Effector CD4-positive, alpha-beta T cell (primary cell): Measurements from ENCODE around the gene SLC4A4.

ENCODE experiments used
- DNase-seq: peaks from one replicate; pipeline ENCODE4 v3.0.0-alpha.2; 2020
- total RNA-seq: gene quantifications from one replicate; lab custom pipeline; 2026; lab: John Stamatoyannopoulos, UW

Gene SLC4A4
- total RNA-seq, result 1.1 reads per million

DNA sequence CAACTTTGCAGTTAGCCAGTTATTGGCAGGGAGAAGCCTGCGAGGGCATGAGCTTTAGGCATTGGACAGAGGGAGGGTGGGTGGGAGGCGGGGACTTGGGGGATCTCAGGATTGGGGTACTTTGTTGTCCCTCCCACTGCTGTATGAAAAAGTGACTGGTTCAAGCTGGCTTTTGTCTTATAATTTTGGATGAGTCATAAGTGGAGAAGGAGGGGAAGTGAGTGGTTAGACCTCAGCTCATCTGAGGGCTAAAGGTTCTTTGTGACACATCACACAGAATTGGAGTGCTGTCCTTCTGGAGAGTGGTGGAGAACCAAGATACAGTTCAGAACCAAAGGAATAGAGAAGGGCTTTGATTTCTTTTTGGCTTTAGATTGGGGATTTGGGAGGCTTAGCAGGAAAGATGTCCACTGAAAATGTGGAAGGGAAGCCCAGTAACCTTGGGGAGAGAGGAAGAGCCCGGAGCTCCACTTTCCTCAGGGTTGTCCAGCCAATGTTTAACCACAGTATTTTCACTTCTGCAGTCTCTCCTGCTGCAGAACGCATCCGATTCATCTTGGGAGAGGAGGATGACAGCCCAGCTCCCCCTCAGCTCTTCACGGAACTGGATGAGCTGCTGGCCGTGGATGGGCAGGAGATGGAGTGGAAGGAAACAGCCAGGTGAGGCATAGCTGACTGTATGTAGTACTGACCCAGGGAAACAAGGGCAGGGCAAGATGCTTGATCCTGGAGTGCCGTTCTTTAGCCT lies at the start of gene SLC4A4:
Gene SLC4A4, plus strand, starts transcription at position 175 of the 748 bp plus-strand sequence.
- no peak for DNase-seq

DNA sequence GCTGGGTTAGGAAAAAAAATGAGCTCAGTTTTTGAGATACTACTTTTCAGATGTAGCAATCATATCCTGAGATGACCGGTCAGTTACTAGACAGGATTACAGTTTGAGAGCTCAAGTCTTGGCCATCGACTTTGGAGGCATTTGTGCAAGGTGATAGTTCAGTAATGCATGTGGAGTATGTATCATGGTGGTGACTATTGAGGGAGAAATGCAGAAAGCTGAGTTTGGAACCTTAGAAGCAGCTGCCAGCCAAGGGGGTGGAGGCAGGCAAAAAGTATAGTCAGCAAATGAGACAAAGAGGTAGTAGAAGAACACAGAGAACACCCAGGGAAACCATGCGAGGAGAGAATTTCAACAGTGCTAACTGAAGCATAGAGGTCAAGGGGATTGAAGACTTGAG lies 48.7 kb upstream of the SLC4A4 start:
- no peak for DNase-seq

DNA sequence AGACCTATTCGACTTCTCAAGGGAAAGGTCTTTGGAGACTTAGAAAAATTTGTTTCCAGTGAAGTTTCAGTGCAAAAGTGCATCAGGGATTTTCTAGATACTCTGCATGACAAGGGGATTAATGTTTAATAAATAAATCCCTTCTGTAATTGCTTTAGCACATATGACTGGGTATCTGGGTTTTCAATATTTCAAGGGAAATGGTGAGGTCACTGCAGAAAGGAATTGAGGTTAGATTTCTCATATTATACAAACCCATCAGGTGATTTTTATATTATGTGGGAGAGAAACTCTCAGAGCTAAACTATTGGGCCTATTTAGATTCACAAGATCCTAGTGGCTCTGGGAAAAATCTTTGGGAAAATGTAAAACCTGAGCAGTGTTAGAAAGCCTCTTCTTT lies 48.3 kb upstream of the SLC4A4 start:
- no peak for DNase-seq

DNA sequence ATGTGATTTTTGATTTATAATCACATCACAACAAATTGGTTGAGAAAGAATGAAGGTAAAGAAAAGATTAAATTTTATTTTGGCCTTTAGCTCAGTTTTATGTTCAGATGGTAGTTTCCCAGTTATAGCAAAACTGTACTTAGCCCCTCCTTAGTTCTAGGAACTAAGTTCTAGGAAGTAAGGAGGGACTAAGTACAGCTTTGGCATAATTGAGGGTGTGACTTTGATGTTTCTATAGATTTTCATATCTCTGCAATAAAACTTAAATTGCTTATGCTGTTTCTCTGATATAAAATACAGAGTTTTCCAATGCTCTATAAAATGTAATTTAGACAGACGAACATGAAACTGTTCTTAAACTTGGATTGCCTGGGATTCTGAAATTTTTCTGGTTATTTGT lies 46.6 kb upstream of the SLC4A4 start:
- DNase-seq, result no peak

DNA sequence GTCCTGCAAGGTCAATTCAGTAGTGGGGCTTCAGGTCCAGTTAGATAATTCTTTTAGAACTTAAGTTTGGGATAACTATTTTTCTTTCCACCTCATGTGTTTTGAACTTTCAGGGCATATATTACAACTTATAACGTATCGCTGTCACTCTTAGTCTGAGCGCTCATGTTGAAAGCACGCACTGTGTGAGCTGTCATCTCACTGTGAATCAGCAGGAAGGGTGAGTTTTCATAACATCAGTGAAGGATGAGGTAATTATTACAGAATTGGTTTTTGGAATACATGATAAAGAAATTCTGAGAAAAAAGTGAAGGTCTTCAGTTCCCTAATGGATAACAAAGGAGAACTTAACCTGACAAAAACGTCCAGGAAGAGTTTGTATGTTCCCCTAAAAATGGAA lies 45.1 kb upstream of the SLC4A4 start:
- no peak for DNase-seq

DNA sequence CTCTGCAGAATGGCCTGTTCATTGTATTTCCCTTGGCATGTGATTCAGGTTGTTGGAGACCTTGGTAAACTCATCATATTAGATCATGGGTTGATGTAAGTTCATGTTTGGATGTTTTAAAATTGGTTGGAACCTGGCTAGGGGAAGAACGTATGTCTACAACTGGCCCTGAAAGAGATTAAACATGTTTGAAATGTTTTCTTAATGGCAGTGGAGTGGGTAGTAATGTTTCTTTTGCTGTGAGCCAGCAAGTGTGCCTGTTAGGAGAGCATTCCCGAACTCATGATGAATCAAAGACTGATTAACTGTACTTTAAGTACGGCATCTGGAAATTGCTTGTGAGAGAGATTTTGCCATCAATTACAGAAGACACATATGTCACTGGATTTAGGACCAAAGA lies 44.5 kb upstream of the SLC4A4 start:
- DNase-seq, result no peak

DNA sequence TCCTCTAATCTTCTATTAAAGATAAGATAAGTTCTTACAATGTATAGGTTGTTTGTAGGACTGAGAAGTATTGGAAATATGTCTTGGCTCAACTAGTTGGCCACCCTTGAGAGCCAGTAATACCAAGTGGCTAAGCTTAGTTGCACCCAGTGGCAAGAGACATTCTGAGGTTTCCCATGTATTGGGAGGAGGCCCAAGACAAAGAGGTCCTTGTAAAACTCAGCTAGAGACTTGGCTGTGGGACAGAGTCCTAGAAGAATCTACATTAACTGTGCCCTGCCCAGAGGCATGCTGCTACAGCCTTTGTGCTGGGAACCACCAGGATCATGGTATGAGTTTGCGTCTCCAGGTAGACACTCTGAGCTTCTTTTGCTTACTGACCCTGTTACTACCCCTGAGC lies 41.9 kb upstream of the SLC4A4 start:
- no peak for DNase-seq

DNA sequence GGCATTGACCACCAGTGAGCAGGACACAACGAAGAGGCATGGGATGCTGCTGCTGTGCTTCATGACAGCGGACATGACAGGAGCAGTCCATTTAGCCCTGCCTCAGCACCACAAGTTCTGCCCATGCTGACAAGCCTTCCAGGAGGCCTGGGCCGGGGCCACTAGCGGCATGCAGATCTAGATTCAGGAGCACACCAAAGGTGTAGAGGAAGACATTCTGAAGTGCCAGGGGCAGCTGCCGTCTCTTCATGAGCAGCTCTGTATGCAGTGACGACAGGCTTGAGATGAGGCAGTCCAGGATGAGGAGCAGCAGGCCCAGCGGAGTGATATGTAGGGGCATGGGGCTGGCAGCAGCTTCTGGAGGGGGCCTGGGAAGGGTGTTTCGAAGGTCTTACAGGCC lies 38.5 kb upstream of the SLC4A4 start:
- DNase-seq, result no peak

DNA sequence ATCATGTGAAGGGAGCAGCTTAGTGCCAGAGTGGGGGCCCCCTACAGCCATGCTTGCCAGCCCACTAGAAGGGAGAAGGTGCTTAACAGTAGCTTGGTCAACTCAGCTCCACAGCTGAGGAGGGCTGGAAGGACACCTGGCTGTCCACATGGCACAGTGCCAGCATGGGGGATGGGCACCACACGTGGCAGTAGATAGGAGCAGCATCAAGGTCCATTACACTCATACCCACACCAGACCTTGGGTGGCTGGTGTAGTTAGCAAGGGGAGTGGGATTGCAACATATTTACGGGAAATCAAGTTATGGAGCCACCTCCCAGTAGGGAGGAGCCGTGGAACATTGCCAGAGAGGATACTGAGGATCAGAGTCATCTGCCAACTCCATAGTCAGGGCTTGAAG lies 37.9 kb upstream of the SLC4A4 start:
- DNase-seq, result no peak

DNA sequence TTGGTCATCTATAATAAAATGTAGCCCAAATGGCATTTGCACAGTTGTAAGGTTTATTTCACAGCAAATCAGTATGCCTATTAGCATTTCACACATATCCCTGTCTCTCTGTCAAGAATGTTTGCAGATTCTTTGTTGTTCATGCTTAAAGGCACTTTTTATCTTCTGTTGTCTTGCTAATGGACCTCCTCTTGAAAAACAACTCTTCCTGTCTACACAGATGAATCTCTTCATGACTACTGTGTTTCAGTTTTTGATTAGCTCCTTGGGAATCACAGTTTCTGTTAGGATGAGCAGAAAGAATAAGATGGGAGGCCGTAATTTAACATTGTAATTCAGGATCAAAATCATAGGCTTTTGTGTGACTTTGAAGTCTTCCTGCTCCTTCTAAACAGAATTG lies 35.5 kb upstream of the SLC4A4 start:
- no peak for DNase-seq

DNA sequence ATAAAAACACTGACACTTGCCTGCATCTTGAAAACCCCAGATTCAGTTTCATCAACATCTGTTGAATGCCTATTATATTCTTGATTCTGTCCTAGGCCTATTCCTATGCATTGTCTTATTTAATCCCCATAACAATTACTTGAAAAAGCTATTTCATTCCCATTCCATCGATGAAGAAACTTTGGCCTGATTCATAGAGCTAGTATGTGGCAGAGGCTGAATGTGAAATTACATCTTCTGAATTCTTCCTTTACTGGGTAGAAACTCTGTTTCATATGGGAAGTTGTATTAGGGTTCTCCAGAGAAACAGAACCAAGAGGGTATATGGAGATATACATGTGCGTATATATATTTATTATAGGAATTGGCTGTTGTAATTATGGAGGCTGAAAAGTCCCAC lies 35.0 kb upstream of the SLC4A4 start:
- DNase-seq, result no peak

DNA sequence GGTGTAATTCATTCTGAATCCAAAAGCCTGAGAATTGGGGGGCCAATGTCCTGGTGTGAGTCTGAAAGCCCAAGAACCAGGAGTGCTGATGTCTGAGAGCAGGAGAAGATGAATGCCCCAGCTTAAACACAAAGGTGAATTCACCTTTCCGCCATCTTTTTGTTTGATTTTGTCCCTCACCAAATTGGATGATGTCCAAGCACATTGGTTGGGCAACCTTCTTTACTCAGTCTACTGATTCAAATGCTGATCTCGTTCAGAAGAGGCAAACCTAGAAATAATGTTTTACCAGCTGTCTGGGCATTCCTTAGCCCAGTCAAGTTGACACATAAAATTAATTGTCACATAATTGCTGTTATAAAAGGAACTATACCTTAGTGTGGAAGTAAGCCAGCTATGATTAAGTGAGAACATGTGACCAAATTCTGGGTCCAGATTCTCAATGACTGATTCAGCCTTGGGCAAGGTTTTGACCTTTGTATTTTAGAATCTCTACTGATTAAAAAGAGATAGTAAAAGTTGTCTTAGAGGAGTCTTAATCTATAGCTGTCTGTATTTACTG lies 34.5 kb upstream of the SLC4A4 start:
- no peak for DNase-seq

DNA sequence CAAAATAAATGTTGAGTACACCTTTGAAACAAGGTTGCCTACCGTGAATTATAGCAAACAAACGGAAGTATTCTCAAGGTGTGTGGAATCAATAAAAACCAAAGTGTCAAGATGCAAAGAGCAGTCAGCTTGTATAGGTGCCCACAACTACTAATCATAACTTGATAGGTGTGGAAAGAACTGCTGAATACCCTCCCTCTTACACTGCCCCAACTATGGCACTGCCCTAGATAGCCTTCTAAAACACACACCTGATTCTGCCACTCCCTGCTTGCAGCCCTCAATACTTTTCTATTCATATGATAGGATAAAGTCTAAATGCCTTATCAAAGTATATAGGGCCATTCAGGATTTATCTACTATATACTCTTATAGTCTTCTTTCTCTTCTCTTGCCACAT lies 31.1 kb upstream of the SLC4A4 start:
- no peak for DNase-seq

DNA sequence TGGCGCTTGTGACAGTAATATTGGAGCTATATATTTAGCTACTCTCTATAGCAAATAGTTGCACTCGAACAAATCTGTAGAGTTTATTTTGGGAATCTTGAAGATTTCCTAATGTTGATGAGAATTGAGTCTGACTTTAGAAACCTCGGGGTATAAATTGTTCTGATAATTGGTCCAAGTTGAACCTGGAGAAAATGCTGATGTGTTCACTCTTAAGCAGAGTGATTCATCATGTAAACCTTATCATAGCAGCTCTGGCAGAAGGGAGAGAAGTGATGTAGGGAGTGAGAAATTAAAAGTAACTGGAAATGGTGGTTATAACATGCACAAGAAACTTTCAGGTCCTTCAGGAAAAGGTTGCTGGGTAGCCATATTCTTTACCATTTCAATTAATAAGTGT lies 16.4 kb upstream of the SLC4A4 start:
- no peak for DNase-seq

DNA sequence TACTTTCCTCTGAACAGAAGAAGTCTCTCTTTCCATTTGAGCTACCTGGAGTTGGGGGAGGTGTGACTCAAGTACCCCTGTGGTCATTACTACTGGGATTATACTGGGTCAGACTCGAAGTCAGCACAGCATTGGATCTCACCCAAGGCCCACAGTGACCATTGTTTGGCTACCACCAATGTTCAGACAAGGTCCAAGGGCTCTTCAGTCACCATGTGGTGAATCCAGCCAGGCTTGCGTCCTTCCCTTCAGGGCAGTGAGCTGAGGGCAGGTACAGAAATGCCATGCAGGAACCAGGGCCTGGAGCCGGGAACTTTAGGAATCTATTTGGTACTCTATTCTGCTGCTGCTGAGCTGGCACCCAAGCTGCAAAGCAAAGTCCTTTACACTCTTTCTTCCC lies 5.5 kb upstream of the SLC4A4 start:
- DNase-seq, result no peak

DNA sequence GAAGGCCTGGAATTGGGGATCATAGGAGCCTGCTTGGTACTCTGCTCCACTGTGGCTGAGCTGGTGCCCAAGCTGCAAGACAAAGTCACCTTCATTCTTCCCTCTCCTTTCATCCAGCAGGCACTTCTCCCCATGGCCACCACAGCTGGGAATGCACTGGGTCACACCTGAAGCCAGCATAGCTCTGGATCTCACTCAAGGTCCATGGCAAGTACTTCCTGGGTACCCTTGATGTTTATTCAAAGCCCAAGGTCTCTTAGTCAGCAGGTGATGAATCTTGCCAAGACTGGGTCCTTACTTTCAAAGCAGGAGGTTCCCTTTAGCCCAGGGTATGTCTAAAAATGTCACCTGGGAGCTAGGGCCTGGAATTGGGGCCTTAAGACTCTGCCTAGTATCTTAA lies 4.9 kb upstream of the SLC4A4 start:
- DNase-seq, result no peak

DNA sequence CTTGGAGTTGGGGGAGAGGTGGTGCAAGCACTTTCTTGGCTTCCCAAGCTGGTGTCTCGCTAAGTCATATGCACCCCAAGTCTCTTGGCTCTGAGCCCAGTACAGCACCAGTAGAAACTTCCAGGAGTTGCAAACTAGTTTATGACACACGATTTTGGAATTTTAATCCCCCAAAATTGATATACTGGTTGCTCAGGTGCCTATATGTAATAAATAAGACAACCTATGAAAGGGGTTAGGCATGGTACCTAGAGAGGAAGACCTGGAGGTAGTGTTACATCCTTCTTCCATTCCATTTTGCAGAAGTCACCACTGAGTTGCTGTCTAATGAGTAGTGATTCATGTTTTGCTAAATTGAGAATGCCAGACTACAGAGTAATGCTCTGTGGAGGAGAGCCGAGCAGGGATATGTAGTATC lies 4.3 kb upstream of the SLC4A4 start:
- DNase-seq, result no peak

DNA sequence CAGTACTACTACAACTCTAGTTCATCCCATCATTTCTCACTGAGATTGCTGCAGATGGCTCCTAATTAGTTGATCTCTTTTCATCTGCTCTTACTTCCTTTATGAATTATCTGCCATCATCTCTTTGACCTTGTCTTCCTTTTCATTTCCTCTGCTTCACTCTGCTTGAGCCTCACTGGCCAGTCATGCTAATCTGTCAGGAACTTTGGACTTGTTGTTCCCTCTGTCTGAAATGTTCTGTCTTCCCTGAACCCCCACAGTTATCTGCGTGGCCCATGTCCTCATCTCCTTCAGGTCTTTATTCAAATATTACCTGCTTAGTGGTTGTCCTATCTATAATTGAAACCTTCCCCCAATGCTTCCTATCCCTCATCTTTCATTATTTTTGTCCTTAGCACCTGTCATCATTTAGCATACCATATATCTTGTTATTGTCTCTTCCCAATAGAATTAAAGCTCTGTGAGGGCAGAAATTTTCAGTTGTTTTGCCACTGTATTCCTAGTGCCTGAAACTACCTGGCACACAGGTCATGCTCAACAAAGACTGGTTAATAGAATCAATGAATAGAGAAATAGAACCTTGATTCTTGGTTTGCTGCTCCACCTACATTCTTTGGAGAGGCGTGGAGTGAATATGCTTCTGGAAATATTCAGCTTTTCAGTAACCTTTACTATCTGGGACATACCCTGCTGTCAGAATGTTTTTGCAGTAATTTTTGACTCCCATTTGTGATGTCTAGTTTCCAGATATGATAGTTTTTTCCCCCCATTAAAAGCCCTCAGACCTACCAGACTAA lies 5.0 kb downstream of the SLC4A4 start:
- no peak for DNase-seq

DNA sequence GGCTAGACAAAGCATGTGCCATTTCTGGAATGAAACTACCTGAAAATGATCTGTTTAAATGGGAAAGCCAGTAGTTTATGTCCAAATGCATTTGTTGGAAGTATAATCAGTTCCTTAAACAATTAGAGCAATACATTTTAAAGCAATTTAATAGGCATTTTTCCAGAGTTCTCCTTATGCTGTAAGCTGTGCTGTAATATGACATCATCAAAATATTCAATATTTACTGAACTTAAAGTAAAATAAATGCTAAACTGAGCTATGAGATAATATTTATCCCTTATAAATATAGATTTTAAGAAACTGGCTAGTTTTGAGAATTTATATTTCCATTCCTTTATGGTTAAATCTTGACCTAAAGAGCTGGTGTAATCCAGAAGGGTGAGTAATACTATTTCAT lies 7.9 kb downstream of the SLC4A4 start:
- no peak for DNase-seq

DNA sequence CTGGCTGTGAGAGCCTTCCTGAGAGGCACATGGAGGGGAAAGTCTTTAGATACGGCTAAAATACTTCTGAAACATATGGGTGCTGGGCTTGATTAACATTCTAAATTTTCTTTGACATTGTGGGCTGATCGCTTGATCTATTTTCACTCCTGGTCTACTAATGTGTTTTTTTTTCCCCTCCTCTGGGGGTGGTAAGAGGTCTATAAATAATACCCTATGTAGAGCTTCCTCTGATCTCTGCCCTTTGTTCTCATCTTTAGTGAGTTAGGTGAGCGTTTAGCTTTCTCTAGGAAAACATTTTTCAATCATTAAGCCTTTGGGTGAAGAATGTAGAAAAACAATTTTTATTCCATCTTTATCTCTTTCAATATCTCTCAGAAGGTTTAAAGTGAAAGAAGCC lies 9.8 kb downstream of the SLC4A4 start:
- DNase-seq, result no peak

DNA sequence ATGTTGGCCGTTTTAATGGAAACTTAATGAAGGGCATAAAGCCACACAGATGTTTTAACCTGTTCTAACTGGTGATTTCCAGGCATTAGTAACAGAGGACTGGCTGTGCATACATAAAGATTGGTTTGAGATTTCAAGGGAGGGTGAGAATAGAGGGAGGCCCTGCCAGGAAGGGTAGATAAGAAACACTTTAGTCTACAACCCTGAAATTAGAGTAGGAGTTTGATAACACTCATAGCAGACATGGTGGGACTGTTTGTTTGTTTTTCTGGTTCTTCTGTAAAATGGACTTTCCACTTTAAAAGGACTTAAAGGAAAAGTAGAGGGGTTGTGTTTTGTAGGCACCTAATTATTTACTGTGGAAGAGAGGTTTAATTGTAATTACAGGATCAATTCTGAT lies 16.2 kb downstream of the SLC4A4 start:
- DNase-seq, result no peak

DNA sequence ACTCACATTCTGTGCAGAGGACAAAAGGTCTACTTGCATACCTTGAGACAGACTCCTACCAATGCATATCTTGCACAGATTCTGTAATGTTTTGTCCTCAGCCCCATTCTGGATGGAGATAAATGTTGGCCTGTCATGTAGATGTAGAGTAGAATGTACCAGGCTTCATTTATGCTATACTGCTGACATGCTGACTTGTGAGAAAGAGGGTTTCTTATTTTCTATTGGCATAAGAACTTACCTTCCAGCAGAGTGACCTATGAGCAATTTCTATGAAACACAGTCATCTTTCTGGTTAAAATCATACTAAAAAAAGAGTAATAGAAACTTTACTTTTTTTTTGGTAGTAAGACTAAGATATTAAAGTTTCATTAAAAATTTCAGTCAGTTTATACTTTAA lies 17.2 kb downstream of the SLC4A4 start:
- no peak for DNase-seq

DNA sequence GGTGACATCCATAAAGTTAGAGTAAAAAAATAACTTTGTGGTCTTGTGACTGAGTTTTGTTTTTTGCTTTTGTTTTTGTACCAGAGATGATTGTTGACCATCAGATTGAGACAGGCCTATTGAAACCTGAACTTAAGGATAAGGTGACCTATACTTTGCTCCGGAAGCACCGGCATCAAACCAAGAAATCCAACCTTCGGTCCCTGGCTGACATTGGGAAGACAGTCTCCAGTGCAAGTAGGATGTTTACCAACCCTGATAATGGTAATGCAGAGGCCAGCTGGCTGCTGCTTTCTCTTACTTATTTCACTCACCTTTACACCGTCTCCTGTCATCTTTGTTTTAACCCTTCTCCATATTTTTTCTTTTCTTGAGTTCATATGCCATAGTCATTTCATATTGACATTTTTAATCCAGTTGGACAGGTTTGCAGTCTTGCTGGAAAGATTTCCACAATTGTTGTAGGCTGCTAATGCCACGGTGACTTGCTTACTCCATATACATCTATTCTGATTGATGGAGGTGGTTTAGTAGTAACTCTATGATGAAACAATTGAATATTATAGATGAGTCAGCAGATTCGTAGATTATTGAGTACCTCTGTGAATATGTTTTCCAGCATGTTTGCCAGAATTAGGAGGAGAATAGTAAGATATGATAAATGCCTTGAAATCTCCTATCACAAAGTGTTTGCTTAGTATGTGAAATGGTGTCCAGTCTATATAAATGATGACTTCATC lies 18.3 kb downstream of the SLC4A4 start:
- DNase-seq, result no peak
